ENCODE data around the gene CMTM5. TPM values are rescaled to one million over a fixed set of nuclear protein-coding genes. Genes with fewer than 3 reads are reported as not detected.

CMTM5 gene
- total and polyA plus RNA-seq, 10 donors, result 1.3 to 13.0 (median 4.1) TPM

DNA sequence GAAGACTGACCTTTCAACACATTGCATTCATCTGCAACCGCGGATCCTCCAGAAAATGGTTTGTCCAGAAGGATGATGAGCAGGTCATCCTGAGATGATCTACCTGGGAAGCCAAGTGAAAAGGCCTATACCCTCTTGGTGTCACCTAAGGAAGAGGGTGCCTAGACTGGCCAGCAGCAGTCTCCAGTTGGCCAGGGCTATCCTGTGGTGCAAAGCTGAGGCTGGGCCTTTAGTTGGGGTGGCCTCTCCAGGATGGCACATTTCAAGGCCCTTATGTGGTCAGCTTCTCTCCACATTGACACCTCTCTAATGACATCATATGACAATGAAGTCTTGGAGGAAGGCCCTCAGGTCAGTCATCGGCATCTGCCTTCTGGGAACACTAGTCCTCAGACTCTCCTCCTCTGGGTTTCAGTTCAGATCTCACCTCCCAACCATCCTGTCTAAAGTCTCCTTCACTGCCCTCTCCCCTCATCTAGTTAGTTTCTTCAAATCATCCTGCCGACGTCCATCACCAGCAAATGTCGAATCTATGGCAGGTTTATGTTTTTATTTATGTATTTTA lies 20.9 kb upstream of the CMTM5 start:
- H3K27me3 ChIP-seq (replicated peaks in 1 of 7), result peaks cover 0 to 81% (median 24%) of the 10 kb centered on the region in 7 donors
- peaks cover 0 to 12% (median 0%) of the 10 kb centered on the region in 6 donors for H3K36me3 ChIP-seq
- H3K4me1 ChIP-seq, result peaks cover 0 to 19% (median 16%) of the 10 kb centered on the region in 6 donors
- peak; percentile 33 for DNase-seq
- H3K4me3 ChIP-seq, result no peak overlapping the region
- WGBS, 5 donors, result 89 to 93% (median 91%) methylated on average over 6 of the region's 6 CpGs
- H3K27ac ChIP-seq, result no peak overlapping the region
- TF ChIP-seq, protein P1, sequence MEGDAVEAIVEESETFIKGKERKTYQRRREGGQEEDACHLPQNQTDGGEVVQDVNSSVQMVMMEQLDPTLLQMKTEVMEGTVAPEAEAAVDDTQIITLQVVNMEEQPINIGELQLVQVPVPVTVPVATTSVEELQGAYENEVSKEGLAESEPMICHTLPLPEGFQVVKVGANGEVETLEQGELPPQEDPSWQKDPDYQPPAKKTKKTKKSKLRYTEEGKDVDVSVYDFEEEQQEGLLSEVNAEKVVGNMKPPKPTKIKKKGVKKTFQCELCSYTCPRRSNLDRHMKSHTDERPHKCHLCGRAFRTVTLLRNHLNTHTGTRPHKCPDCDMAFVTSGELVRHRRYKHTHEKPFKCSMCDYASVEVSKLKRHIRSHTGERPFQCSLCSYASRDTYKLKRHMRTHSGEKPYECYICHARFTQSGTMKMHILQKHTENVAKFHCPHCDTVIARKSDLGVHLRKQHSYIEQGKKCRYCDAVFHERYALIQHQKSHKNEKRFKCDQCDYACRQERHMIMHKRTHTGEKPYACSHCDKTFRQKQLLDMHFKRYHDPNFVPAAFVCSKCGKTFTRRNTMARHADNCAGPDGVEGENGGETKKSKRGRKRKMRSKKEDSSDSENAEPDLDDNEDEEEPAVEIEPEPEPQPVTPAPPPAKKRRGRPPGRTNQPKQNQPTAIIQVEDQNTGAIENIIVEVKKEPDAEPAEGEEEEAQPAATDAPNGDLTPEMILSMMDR (IDR thresholded peaks at IDR 0.05 in 8 of 11, conservative IDR thresholded peaks at IDR 0.05 in 3 of 11), result no peak
- intact Hi-C loops (cut with DNase I; ENCODE audit: low total_unique reads), result no loop called here
- no peaks in the 10 kb centered on the region for H3K9me3 ChIP-seq

DNA sequence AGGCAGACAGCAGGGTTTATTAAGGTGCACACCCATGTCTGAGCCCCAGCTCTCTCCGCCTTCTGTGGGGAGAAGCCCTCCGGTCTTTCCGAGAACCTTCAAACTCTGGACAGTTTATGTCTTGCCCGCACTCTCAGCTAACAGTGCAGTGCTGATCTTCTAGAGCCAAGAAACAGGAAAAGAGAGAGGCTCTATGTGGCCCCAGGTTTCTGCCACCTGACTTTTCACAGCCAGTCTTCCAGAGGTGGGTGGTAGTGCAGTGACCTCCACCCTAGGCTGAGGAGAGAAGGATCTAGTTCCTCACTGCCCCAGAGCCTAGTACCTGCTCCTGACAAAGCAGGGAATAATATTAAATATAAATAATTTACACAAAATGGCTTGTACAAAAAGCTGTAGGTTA lies 20.2 kb upstream of the CMTM5 start:
- intact Hi-C loops (cut with DNase I; ENCODE audit: low total_unique reads), result no loop called here
- H3K27ac ChIP-seq, result no peak overlapping the region
- peaks cover 0 to 12% (median 0%) of the 10 kb centered on the region in 6 donors for H3K36me3 ChIP-seq
- no peak overlapping the region for H3K4me3 ChIP-seq
- DNase-seq, result no peak
- H3K27me3 ChIP-seq (replicated peaks in 1 of 7), result peaks cover 0 to 74% (median 18%) of the 10 kb centered on the region in 7 donors
- TF ChIP-seq POLR2A (IDR thresholded peaks at IDR 0.05) (no peak), POLR2AphosphoS5 (IDR thresholded peaks at IDR 0.05) (no peak)
- TF ChIP-seq, protein P1 (IDR thresholded peaks at IDR 0.05 in 8 of 11, conservative IDR thresholded peaks at IDR 0.05 in 3 of 11), result no peak
- H3K9me3 ChIP-seq, result no peaks in the 10 kb centered on the region
- H3K4me1 ChIP-seq, result peaks cover 0 to 17% (median 14%) of the 10 kb centered on the region in 6 donors
- WGBS, 5 donors, result 93 to 96% (median 95%) methylated on average over 4 of the region's 4 CpGs

DNA sequence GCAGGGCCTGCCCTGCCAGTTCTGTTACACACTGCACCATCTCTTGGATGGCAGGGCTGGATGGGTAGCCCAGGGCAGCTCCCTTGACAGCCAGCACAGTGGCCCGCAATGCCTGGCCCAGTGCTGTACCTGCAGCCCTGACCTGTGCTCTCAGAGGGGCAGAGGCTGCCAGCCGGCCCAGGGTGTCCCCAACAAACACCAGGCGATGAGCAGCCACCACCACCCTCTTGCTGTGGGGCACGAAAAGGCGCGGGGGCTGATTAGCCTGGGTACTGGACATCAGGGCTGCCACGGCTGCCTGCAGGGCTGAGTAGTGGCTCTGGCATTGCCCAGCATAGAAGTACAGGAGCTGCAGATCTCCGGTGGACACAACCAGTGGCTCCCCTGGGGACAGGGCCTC lies 19.6 kb upstream of the CMTM5 start:
- peak; percentile 59 for DNase-seq
- Histone ChIP-seq H3K9me3 (no peaks in the 10 kb centered on the region), H3K27me3 (replicated peaks in 1 of 7) (peaks cover 0 to 68% (median 12%) of the 10 kb centered on the region in 7 donors), H3K27ac (no peak overlapping the region), H3K4me1 (peaks cover 0 to 11% (median 8%) of the 10 kb centered on the region in 6 donors), H3K36me3 (peaks cover 0 to 12% (median 0%) of the 10 kb centered on the region in 6 donors), H3K4me3 (no peak overlapping the region)
- intact Hi-C loops (cut with DNase I; ENCODE audit: low total_unique reads), result no loop called here
- TF ChIP-seq POLR2A (IDR thresholded peaks at IDR 0.05), result no peak
- TF ChIP-seq, protein P1 (IDR thresholded peaks at IDR 0.05 in 8 of 11, conservative IDR thresholded peaks at IDR 0.05 in 3 of 11), result no peak
- no peak for TF ChIP-seq POLR2AphosphoS5 (IDR thresholded peaks at IDR 0.05)
- 84 to 90% (median 87%) methylated on average over 8 of the region's 8 CpGs for WGBS, 5 donors

DNA sequence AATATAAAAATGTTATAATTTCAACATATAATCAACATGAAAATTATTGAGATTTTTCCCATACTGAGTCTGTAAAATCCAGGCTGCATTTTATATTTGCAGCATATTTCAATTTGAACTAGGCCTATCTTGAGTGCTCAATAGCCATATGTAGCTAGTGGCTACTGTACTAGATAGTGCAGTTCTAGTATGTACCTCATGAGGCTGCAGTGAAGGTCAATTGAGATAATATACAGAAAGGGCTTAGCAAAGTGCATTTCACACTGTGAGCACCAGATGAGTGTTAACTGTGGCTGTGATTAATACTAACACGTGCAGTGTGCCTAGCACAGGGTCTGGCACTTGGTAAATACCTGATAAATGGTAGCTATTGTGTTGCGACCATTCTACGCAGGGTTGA lies 18.8 kb upstream of the CMTM5 start:
- peaks cover 0 to 12% (median 0%) of the 10 kb centered on the region in 6 donors for H3K36me3 ChIP-seq
- no peaks in the 10 kb centered on the region for H3K9me3 ChIP-seq
- TF ChIP-seq POLR2A (IDR thresholded peaks at IDR 0.05) (no peak), POLR2AphosphoS5 (IDR thresholded peaks at IDR 0.05) (no peak)
- TF ChIP-seq, protein P1 (IDR thresholded peaks at IDR 0.05 in 8 of 11, conservative IDR thresholded peaks at IDR 0.05 in 3 of 11), result no peak
- H3K4me1 ChIP-seq, result peaks cover 0 to 3% (median under 1%) of the 10 kb centered on the region in 6 donors
- WGBS, 5 donors, result 76 to 91% (median 85%) methylated on average over 3 of the region's 3 CpGs
- H3K27me3 ChIP-seq (replicated peaks in 1 of 7), result peaks cover 0 to 64% (median 7%) of the 10 kb centered on the region in 7 donors
- no peak overlapping the region for H3K27ac ChIP-seq
- DNase-seq, result no peak
- no peak overlapping the region for H3K4me3 ChIP-seq
- intact Hi-C loops (cut with DNase I; ENCODE audit: low total_unique reads), result no loop called here

All from spleen (tissue), 11 donors.